ENCODE data around the gene RNU4-1.

The RNU4-1 gene

DNA sequence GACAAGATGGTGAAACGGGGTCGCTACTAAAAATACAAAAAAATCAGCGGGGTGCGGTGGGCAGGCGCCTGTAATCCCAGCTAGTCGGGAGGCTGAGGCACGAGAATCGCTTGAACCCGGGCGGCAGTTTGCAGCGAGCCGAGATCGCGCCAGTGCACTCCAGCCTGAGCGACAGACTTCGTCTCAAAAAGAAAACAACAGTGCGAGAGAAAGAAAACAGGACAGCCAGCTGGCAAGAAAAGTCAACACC, 701 bp downstream of the RNU4-1 start (continued):
- TF ChIP-seq, protein P1, sequence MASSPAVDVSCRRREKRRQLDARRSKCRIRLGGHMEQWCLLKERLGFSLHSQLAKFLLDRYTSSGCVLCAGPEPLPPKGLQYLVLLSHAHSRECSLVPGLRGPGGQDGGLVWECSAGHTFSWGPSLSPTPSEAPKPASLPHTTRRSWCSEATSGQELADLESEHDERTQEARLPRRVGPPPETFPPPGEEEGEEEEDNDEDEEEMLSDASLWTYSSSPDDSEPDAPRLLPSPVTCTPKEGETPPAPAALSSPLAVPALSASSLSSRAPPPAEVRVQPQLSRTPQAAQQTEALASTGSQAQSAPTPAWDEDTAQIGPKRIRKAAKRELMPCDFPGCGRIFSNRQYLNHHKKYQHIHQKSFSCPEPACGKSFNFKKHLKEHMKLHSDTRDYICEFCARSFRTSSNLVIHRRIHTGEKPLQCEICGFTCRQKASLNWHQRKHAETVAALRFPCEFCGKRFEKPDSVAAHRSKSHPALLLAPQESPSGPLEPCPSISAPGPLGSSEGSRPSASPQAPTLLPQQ (tag by site-specific recombination; IDR thresholded peaks at IDR 0.05), result no peak
- no peak for TF ChIP-seq ZNF114 (tag by site-specific recombination; IDR thresholded peaks at IDR 0.05)
- TF ChIP-seq KLF1 (tag by site-specific recombination; IDR thresholded peaks at IDR 0.05), result no peak; the same call in 1 of the 2 replicates
- no peak for TF ChIP-seq ZNF221 (tag by site-specific recombination; IDR thresholded peaks at IDR 0.05; ENCODE audit: borderline replicate concordance)
- TF ChIP-seq BCL11B (tag by site-specific recombination; IDR thresholded peaks at IDR 0.05; ENCODE audit: low read depth), result no peak; the same call in 1 of the 2 replicates
- TF ChIP-seq ZNF433 (tag by site-specific recombination; IDR thresholded peaks at IDR 0.05; ENCODE audit: low read depth), result no peak
- TF ChIP-seq, protein P2, sequence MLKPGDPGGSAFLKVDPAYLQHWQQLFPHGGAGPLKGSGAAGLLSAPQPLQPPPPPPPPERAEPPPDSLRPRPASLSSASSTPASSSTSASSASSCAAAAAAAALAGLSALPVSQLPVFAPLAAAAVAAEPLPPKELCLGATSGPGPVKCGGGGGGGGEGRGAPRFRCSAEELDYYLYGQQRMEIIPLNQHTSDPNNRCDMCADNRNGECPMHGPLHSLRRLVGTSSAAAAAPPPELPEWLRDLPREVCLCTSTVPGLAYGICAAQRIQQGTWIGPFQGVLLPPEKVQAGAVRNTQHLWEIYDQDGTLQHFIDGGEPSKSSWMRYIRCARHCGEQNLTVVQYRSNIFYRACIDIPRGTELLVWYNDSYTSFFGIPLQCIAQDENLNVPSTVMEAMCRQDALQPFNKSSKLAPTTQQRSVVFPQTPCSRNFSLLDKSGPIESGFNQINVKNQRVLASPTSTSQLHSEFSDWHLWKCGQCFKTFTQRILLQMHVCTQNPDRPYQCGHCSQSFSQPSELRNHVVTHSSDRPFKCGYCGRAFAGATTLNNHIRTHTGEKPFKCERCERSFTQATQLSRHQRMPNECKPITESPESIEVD (tag by site-specific recombination; IDR thresholded peaks at IDR 0.05), result no peak
- peak; percentile 10; the same call in 1 of the 2 replicates for TF ChIP-seq ZSCAN23 (tag by site-specific recombination; IDR thresholded peaks at IDR 0.05)
- no peak for TF ChIP-seq ZNF654 (tag by site-specific recombination; IDR thresholded peaks at IDR 0.05; ENCODE audit: low read depth)
- no peak for TF ChIP-seq ZNF366 (tag by site-specific recombination; conservative IDR thresholded peaks at IDR 0.05)
- no peak; the same call in 1 of the 2 replicates for TF ChIP-seq ZNF785 (tag by site-specific recombination; IDR thresholded peaks at IDR 0.05)
- TF ChIP-seq, protein P3, sequence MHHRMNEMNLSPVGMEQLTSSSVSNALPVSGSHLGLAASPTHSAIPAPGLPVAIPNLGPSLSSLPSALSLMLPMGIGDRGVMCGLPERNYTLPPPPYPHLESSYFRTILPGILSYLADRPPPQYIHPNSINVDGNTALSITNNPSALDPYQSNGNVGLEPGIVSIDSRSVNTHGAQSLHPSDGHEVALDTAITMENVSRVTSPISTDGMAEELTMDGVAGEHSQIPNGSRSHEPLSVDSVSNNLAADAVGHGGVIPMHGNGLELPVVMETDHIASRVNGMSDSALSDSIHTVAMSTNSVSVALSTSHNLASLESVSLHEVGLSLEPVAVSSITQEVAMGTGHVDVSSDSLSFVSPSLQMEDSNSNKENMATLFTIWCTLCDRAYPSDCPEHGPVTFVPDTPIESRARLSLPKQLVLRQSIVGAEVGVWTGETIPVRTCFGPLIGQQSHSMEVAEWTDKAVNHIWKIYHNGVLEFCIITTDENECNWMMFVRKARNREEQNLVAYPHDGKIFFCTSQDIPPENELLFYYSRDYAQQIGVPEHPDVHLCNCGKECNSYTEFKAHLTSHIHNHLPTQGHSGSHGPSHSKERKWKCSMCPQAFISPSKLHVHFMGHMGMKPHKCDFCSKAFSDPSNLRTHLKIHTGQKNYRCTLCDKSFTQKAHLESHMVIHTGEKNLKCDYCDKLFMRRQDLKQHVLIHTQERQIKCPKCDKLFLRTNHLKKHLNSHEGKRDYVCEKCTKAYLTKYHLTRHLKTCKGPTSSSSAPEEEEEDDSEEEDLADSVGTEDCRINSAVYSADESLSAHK (tag by site-specific recombination; IDR thresholded peaks at IDR 0.05), result no peak
- TF ChIP-seq, protein P4, sequence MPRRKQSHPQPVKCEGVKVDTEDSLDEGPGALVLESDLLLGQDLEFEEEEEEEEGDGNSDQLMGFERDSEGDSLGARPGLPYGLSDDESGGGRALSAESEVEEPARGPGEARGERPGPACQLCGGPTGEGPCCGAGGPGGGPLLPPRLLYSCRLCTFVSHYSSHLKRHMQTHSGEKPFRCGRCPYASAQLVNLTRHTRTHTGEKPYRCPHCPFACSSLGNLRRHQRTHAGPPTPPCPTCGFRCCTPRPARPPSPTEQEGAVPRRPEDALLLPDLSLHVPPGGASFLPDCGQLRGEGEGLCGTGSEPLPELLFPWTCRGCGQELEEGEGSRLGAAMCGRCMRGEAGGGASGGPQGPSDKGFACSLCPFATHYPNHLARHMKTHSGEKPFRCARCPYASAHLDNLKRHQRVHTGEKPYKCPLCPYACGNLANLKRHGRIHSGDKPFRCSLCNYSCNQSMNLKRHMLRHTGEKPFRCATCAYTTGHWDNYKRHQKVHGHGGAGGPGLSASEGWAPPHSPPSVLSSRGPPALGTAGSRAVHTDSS (tag by site-specific recombination; IDR thresholded peaks at IDR 0.05), result no peak
- TF ChIP-seq ZNF660 (tag by site-specific recombination; IDR thresholded peaks at IDR 0.05), result no peak
- TF ChIP-seq, protein P5, sequence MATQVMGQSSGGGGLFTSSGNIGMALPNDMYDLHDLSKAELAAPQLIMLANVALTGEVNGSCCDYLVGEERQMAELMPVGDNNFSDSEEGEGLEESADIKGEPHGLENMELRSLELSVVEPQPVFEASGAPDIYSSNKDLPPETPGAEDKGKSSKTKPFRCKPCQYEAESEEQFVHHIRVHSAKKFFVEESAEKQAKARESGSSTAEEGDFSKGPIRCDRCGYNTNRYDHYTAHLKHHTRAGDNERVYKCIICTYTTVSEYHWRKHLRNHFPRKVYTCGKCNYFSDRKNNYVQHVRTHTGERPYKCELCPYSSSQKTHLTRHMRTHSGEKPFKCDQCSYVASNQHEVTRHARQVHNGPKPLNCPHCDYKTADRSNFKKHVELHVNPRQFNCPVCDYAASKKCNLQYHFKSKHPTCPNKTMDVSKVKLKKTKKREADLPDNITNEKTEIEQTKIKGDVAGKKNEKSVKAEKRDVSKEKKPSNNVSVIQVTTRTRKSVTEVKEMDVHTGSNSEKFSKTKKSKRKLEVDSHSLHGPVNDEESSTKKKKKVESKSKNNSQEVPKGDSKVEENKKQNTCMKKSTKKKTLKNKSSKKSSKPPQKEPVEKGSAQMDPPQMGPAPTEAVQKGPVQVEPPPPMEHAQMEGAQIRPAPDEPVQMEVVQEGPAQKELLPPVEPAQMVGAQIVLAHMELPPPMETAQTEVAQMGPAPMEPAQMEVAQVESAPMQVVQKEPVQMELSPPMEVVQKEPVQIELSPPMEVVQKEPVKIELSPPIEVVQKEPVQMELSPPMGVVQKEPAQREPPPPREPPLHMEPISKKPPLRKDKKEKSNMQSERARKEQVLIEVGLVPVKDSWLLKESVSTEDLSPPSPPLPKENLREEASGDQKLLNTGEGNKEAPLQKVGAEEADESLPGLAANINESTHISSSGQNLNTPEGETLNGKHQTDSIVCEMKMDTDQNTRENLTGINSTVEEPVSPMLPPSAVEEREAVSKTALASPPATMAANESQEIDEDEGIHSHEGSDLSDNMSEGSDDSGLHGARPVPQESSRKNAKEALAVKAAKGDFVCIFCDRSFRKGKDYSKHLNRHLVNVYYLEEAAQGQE (tag by site-specific recombination; IDR thresholded peaks at IDR 0.05), result no peak
- TF ChIP-seq BCL11A (tag by site-specific recombination; IDR thresholded peaks at IDR 0.05; ENCODE audit: low read depth), result 0 out of 2 replicates have a peak, but pooled peaks have one; percentile 89
- TF ChIP-seq ZNF416 (tag by site-specific recombination; IDR thresholded peaks at IDR 0.05), result no peak
- no peak for TF ChIP-seq ZNF530 (tag by site-specific recombination; IDR thresholded peaks at IDR 0.05; ENCODE audit: low read depth)
- TF ChIP-seq OSR2 (tag by site-specific recombination; IDR thresholded peaks at IDR 0.05), result no peak
- no peak for TF ChIP-seq ZSCAN16 (tag by site-specific recombination; IDR thresholded peaks at IDR 0.05)
- no peak for TF ChIP-seq TCF7L2 (IDR thresholded peaks at IDR 0.05; ENCODE audit: borderline replicate concordance, low read depth, low read length)
- TF ChIP-seq ZBTB20 (tag by site-specific recombination; IDR thresholded peaks at IDR 0.05), result peak; percentile 74
- no peak for TF ChIP-seq ZFP3 (tag by site-specific recombination; IDR thresholded peaks at IDR 0.05; ENCODE audit: low read depth)
- TF ChIP-seq, protein P6, sequence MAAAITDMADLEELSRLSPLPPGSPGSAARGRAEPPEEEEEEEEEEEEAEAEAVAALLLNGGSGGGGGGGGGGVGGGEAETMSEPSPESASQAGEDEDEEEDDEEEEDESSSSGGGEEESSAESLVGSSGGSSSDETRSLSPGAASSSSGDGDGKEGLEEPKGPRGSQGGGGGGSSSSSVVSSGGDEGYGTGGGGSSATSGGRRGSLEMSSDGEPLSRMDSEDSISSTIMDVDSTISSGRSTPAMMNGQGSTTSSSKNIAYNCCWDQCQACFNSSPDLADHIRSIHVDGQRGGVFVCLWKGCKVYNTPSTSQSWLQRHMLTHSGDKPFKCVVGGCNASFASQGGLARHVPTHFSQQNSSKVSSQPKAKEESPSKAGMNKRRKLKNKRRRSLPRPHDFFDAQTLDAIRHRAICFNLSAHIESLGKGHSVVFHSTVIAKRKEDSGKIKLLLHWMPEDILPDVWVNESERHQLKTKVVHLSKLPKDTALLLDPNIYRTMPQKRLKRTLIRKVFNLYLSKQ (tag by site-specific recombination; IDR thresholded peaks at IDR 0.05; ENCODE audit: borderline replicate concordance), result no peak
- TF ChIP-seq, protein P7, sequence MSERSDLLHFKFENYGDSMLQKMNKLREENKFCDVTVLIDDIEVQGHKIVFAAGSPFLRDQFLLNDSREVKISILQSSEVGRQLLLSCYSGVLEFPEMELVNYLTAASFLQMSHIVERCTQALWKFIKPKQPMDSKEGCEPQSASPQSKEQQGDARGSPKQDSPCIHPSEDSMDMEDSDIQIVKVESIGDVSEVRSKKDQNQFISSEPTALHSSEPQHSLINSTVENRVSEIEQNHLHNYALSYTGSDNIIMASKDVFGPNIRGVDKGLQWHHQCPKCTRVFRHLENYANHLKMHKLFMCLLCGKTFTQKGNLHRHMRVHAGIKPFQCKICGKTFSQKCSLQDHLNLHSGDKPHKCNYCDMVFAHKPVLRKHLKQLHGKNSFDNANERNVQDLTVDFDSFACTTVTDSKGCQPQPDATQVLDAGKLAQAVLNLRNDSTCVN (tag by site-specific recombination; optimal IDR thresholded peaks at IDR 0.05), result peak; percentile 34
- TF ChIP-seq ZNF423 (tag by site-specific recombination; IDR thresholded peaks at IDR 0.05), result no peak
- no peak for TF ChIP-seq PRDM1 (tag by site-specific recombination; IDR thresholded peaks at IDR 0.05)
- no peak for TF ChIP-seq SCRT1 (tag by site-specific recombination; IDR thresholded peaks at IDR 0.05; ENCODE audit: borderline replicate concordance)
